ENCODE results near the gene DNAJC18. TPM values are rescaled to one million over a fixed set of nuclear protein-coding genes. Genes with fewer than 3 reads are reported as not detected.
A peak's percentile ranks its signal among the peaks of the same experiment; 100 is the strongest.
"Not testable (repeated sequence)": the region's sequence is repeated elsewhere in the genome, so short reads cannot be mapped to it uniquely, and the experiment has no call there.

Gene DNAJC18
- total and polyA plus RNA-seq, 12 donors = 4.9 to 16.2 (median 8.8) TPM

GRCh38 chr5:139388198-139388821, 51.0 kb downstream of the DNAJC18 start:
- Histone ChIP-seq H3K4me1 (replicated peaks in 1 of 2) (peaks cover 10 to 16% of the 10 kb centered on the region in 2 donors), H3K27ac (no peak overlapping the region), H3K27me3 (no peaks in the 10 kb centered on the region), H3K4me3 (no peak overlapping the region), H3K9me3 (replicated peaks in 1 of 3) (no peaks in the 10 kb centered on the region), H3K36me3 (replicated peaks in 1 of 2) (no peaks in the 10 kb centered on the region)
- TF ChIP-seq POLR2A (IDR thresholded peaks at IDR 0.05) (no peak), CTCF (IDR thresholded peaks at IDR 0.05) (no peak)
- intact Hi-C loops (cut with DNase I) = no loop called here
- 0 to 19% (median 10%) methylated on average over 1 to 8 of the region's 8 CpGs for WGBS, 4 donors
- DNase-seq = peak; percentile 49 to 80 (median 69)

GRCh38 chr5:139387611-139388197, 51.6 kb downstream of the DNAJC18 start:
- TF ChIP-seq CTCF (IDR thresholded peaks at IDR 0.05) = no peak
- no peak for TF ChIP-seq POLR2A (IDR thresholded peaks at IDR 0.05)
- Histone ChIP-seq H3K36me3 (replicated peaks in 1 of 2) (no peaks in the 10 kb centered on the region), H3K4me1 (replicated peaks in 1 of 2) (peaks cover 4 to 10% of the 10 kb centered on the region in 2 donors), H3K9me3 (replicated peaks in 1 of 3) (no peaks in the 10 kb centered on the region), H3K4me3 (no peak overlapping the region), H3K27ac (no peak overlapping the region), H3K27me3 (no peaks in the 10 kb centered on the region)
- DNase-seq = no peak
- 51 to 70% (median 57%) methylated on average over 8 to 10 of the region's 10 CpGs for whole genome bisulfite sequencing, 4 donors
- intact Hi-C loops (cut with DNase I) = no loop called here

GRCh38 chr5:139386956-139387355, 52.4 kb downstream of the DNAJC18 start:
- H3K27me3 ChIP-seq; H3K4me1 ChIP-seq (replicated peaks in 1 of 2); H3K4me3 ChIP-seq; intact Hi-C loops (cut with DNase I); H3K27ac ChIP-seq; H3K36me3 ChIP-seq (replicated peaks in 1 of 2); H3K9me3 ChIP-seq (replicated peaks in 1 of 3): not testable (repeated sequence)
- WGBS, 4 donors = 93 to 96% (median 95%) methylated on average over 9 to 10 of the region's 10 CpGs
- DNase-seq = peak in 1 of 7 donors; percentile 3

- no peak overlapping the region for H3K4me3 ChIP-seq
- H3K27ac ChIP-seq = no peak overlapping the region
- TF ChIP-seq POLR2A (IDR thresholded peaks at IDR 0.05) (no peak), CTCF (IDR thresholded peaks at IDR 0.05) (no peak)
- peaks cover 0 to 5% of the 10 kb centered on the region in 2 donors for H3K4me1 ChIP-seq (replicated peaks in 1 of 2)
- intact Hi-C loops (cut with DNase I) = no loop called here
- 87 to 93% (median 90%) methylated on average over 5 of the region's 5 CpGs for WGBS, 4 donors
- H3K36me3 ChIP-seq (replicated peaks in 1 of 2) = no peaks in the 10 kb centered on the region
- DNase-seq = no peak
- H3K9me3 ChIP-seq (replicated peaks in 1 of 3) = no peaks in the 10 kb centered on the region
- H3K27me3 ChIP-seq = no peaks in the 10 kb centered on the region
Measured at GRCh38 chr5:139386050-139386438, 53.3 kb downstream of the DNAJC18 start.
